Fibroblast of skin of abdomen (primary cell): ENCODE data around the gene C1QL3. TPM values are rescaled to one million over a fixed set of nuclear protein-coding genes. Genes with fewer than 3 reads are reported as not detected.

Experiments
- DNase-seq: peaks from one replicate; pipeline ENCODE4 v3.0.0-alpha.2; 2013
- polyA plus RNA-seq, 2 experiments: library from polyadenylated mRNA; unstranded; fragments of 120-200 nt; gene quantifications; one replicate each; pipeline ENCODE4 v1.2.1, GENCODE V29; 2013; ENCODE audit not compliant: insufficient read length in 2 of 2

Gene C1QL3
- polyA plus RNA-seq (2013, experiment 1 of 2; ENCODE audit: insufficient read length) = 0.24 TPM
- 0.30 TPM for polyA plus RNA-seq (2013, experiment 2 of 2; ENCODE audit: insufficient read length)

DNA sequence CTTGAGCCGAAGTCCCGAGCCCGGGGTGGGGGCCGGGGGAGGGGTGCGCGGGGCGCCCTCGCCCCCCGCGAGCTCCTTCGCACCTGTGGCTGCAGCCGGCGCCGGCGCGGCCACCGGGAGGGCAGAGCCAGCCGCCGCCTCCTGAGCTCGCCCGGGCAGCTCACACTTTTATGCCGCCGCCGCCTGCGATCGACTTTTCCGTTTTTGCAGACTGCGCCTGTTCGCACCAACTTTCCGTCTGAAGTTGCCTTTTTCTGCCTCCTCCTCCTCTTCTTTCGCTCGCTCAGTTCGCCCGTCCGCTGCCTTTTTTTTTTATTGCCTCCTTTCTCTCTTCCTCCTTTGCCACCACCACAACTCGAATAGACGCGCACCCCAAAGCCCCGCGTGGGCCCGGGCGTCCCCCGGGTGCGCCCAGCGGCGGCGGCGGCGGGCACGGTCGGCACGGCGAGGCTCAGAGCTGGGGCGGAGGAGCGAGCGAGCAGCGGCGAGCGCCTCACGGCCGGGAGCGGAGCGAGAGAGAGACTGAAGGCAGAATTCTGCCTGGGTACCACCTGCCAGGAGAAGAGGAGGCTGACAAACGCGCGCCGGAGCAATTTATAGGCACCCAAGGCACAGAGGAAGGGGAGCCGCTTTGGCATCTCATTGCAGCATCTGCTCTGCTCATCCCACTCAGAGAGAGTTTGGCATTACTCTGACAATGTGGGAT lies at the start of gene C1QL3:
Gene C1QL3 (minus strand): TSS at position 569 of the 706 bp plus-strand sequence. CDS start 814 bp downstream, outside the sequence.
- peak; percentile 17 for DNase-seq

- DNase-seq = no peak
Measured at GRCh38 chr10:16570731-16571130, 49.1 kb upstream of the C1QL3 start.

DNA sequence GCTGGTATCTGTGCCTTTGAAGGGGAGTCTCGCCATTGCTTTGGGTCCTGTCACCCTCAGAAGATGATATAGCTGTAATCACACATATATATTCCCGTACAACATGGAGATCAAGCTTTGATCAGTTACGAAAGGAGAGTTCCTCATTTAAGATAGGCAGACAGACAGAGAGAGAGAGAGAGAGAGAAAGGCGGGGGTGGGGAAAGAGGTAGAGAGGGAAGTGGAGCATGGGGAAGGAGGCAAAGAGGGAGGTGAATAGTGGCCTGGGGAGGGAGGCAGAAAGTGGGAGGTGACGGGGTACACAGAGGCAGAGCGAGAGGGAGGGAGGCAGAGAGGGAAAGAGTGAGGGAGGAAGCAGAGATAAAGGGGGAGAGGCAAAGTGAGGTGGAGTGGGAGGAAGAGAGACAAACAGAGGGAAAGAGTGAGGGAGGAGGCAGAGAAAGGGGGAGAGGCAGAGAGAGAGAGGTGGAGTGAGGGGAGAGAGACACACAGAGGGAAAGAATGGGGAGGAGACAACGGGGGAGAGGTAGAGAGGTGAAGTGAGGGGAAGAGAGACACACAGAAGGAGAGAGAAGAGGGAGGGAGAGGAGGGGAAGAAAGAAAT lies 44.6 kb upstream of the C1QL3 start:
- no peak for DNase-seq

- DNase-seq = no peak
Measured at GRCh38 chr10:16565604-16566003, 43.9 kb upstream of the C1QL3 start.

- DNase-seq = peak; percentile 2
Measured at GRCh38 chr10:16562891-16563290, 41.2 kb upstream of the C1QL3 start.

DNA sequence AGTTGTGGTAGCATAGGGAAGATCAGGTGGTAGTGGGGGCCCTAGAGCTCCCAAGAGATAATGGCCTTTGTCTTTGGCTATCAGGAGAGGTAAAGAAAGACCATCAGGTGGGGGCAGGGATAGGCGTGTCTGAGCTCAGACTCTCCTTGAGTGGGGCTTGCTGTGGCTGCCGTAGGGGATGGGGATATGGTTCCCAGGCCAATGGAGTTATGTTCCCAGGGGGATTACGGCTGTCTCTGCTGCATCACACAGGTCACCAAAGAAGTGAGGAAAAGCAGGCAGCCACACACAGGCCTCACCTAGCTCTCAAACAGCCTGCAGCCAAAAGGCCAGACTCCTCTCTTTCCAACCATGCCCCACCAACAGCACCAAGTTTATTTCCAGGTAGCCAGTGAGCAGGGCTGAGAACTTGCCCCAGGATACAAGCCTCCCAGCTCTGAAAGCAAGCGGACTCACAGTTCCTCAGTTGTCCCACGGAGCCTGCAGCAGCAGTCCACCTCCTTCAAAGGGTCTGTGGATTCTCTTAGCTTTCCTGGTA lies 37.6 kb upstream of the C1QL3 start:
- no peak for DNase-seq

DNA sequence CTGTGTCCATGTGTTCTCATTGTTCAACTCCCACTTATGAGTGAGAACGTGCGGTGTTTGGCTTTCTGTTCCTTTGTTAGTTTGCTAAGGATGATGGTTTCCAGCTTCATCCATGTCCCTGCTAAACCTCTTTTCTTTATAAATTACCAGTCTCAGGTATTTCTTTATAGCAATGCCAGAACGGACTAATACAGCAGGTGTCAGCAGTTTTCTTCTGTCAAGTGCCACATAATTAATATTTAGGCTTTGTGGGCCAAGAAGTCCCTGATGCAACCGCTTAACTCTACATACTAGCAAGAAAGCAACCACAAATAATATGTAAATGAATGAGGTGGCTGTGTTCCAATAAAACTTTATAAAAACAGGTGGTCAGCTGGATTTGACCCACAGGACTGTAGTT lies 26.3 kb upstream of the C1QL3 start:
- DNase-seq = no peak

DNA sequence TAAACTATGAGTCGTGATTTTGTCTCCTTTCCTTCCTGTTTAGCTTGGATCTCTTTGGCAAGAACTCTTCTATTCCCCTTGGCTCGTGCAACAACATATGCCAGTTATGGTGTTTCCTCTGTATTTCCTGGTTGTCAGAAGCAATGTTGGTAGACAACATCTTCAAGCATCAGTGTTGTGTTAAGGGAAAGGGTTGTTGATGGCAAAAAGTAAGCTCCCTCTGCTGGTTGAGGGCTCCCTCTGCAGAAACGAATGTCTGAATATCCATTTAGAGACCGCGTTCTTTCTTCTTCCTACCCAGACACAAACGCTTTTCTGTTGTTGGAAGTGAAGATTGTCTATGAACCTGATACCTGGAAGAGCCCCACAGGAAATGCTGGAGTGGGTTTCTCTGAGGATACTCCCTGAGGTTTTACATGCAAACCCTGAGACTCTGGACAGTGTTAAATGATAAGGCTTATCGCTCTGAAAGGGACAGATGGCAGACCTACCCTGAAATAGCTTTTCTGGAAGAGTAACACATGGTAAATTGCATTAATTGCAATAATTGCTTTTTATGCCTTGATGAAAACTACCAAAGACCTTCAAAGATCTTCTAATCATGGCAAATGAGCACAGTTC lies 23.5 kb upstream of the C1QL3 start:
- DNase-seq = peak; percentile 12

DNA sequence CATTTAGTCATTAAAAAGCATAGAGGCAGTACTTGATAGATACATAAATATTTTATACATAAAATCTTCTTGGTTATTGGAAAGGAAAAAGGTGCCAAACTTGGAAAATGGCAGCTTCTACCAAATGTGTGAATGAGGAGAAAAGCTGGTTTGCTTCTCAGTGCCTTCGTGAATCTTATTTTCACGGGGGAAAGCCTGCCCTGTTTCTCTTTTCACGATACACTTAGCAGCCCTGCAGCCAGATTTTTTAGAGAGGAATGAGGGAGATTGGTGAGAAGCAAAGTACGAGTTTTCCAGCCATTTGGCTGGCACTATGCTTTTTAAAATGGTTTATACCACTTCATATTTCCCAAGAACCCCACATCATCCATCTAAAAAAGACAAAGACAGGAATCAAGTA lies 22.9 kb upstream of the C1QL3 start:
- DNase-seq = no peak

- no peak for DNase-seq
Measured at GRCh38 chr10:16544099-16544498, 22.4 kb upstream of the C1QL3 start.

GRCh38 chr10:16536155-16536554 lies 14.5 kb upstream of the C1QL3 start:
- DNase-seq = no peak

- no peak for DNase-seq
Measured at GRCh38 chr10:16529853-16530252, 8.2 kb upstream of the C1QL3 start.

DNA sequence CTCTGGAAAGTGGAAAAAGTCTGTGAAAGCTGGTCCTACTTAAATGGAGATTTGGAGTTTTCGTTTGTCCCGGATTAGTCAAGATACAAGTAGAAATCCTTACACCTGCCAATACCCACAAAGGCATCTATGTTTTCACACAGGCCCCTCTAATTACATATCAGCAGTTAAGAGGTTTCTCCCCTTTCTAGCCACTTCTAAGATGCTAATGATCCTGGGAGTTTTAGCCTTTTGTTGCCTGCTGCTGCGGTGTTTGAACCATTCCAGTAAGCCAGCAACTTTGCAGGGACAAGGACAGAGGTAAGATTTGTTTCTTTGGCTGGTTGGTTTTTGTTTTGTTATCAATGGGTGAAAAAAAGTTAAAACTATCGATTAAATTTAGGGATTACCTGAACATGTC lies 5.8 kb upstream of the C1QL3 start:
- DNase-seq = no peak

- peak; percentile 9 for DNase-seq
Measured at GRCh38 chr10:16520900-16521299, 779 bp downstream of the C1QL3 start.

DNA sequence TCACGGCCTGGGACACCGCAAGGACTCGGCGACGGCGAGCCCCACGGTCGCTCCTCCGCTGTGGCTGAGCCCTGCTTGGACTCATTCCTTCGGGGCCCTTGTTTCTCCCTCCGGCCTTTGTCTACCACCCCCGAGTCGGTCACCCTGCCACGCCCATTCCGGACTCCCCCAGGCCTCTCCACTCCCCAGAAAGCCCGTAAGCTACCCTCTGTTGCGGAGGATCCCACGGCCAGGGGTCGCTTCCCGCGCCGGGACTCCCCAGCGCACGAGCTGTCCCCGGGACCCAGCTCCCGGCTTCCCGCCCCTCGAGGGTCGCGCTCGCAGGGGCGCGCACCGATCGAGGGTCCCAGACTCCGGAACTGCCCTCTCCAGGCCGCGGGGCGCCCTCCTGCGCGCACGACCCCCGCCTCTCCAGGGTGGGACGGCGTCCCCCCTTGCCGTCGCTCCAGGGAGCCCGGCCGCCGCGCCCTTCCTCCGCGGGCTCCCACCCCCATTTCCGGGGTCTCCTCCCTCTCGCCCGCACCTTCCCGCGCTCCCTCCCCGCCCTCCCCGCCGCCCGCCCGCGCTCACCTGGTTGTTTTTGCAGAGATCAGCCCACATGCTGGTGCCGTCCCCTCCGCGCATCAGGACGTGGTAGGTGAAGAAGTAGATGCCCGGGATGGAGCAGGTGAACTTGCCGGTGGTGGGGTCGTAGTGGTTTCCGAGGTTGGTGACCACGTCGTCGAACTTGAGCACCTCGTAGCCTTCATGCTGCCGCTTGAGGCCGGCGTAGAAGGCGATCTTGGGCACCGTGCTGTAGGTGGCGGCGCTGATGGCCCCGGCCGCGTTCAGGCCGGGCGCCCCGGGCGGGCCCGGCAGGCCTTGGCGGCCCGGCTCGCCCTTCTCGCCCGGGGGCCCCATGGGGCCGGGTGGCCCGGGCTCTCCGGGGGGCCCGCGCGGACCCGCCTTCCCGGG lies 1.5 kb downstream of the C1QL3 start:
- DNase-seq = no peak

DNA sequence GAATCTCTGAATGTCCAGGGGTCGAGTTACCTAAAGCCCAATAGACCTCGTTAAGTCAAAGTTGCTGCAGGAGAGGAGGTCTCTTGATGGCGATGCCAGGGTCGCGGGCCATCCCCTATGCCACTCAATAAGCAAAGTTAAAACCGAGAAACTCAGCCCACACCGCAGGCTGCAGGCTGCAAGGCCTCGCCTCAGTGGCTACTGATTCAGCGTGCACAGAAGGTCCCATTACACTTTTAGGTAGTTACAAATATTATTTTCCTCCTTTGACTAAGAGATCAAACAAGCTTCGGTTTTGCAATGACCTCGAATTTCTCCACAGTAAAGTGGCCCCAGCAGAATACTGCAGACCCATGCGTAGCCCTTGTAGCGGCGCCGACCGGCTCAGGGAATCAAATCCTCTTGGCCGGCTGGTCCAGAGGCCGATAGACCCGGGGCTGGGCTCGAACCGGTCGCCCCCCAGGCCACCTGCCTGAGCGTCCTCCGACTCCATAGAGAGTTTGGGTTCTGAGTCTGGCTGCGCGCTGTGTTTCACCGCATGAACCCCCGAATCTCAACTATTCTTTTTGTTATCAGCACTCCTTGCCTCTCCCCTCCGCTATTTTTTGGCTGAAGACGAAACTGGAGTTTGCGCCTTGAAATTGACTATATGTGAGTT lies 2.3 kb downstream of the C1QL3 start:
- DNase-seq = no peak

GRCh38 chr10:16518822-16519221 lies 2.9 kb downstream of the C1QL3 start:
- DNase-seq = no peak

GRCh38 chr10:16510843-16511242 lies 10.8 kb downstream of the C1QL3 start:
- no peak for DNase-seq

DNA sequence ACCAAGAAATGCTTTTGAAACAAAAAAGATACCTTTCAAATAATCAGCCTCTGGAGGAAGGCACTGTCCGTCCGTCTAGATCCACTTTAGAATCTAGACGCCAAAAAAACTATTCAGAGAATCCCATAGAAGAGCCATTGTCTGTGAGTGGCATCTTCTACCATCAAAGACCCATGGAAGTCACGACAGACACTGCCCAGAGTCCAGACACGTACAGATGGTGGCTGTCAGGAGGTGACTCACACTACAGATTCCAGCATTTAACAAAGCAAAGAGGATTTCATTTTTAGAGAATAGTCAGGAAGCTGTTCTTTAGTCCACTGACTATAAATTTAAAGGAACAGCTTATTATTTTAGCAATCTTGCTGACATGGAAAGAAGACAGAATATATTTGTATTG lies 11.7 kb downstream of the C1QL3 start:
- peak; percentile 8 for DNase-seq

- DNase-seq = no peak
Measured at GRCh38 chr10:16505161-16505560, 16.5 kb downstream of the C1QL3 start.

DNA sequence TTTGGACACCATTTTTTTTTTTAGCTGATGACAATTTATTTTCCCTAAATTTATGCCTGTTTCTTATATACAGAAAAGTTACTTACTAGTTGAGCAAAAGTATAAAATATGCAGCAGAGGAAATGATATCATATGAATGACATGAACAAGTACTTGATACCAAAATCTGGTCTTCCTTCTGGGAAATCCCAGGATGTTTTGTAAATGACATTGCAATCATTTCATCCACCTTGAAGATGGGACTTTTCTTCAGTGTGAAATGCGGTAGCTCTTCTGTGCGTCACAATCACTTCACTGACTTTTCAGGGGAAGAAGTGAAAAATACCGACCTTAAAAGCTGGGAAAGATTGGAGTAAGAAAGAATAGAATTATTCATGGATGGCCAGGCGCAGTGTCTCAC lies 23.8 kb downstream of the C1QL3 start:
- DNase-seq = no peak
